Activated CD8-positive, alpha-beta memory T cell treated with anti-CD3 and anti-CD28 coated beads, Interleukin-2, amount 50 U/mL, for 4 hours (primary cell): Measurements from ENCODE around the gene MALT1.

Experiments
- DNase-seq: peaks from one replicate; pipeline ENCODE4 v3.0.0-alpha.2; 2020

Gene MALT1

DNA sequence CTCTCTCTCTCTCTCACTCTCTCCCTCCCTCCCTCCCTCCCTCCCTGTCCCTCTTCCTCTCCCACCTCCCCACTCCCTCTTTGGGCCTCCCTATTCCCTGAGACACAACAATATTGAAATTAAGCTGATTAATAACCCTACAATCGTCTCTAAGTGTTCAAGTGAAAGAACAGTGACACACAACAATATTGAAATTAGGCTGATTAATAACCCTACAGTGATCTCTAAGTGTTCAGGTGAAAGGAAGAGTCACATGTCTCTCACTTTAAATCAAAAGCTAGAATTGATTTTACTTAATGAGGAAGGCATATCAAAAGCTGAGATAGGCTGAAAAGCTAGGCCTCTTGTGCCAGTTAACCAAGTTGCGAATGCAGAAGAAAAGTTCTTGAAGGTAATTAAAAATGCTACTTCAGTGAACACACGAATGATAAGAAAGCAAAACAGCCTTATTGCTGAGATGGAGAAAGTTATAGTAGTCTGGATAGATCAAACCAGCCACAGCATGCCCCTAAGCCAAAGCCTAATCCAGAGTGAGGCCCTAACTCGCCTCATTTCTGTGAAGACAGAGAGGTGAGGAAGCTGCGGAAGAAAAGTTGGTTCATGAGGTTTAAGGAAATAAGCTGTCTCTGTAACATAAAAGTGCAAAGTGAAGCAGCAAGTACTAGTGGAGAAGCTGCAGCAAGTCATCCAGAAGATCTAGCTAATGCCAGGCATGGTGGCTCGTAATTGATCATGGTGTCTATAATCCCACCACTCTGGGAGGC lies 21.3 kb downstream of the MALT1 start:
- DNase-seq = no peak

DNA sequence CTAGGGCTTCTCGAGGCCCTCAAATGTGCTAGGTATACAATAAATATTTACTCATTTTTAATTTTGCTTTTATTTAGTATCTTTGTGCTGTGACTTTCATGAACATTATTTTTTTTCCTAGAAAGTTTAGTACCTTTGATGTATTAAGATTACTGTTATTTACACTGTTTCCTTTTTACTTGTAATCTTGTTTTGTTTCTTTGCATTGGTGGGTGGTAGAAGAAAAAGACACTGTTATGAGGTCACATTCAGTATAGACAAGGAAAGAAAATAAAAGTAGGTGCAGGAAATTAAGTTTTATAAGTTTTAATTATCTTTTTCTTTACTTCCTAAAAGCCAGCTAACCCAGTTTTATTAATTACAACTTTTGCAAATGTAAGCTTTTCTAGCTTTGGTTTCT lies 23.0 kb downstream of the MALT1 start:
- no peak for DNase-seq

GRCh38 chr18:58694720-58695468 lies 23.6 kb downstream of the MALT1 start:
- DNase-seq = no peak

GRCh38 chr18:58695772-58696171 lies 24.5 kb downstream of the MALT1 start:
- DNase-seq = no peak

DNA sequence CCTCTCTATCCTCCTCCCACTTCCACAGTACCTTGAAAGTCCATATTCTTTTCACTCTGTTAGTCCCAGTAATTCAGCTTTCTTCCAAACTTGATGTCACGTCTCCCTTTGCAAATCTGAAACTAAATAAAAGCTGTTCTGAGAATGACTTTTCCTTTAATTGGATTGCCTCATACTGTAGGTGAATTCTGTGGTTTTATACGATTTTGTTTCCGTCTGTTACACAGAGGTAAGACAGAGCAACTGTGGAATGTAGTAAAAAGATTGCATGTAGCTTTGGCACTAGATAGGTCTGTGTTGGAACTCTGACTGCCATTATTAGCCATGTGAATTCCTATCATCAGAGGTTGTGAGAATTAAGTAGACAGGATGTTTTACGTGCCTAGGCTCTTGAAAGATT lies 25.9 kb downstream of the MALT1 start:
- DNase-seq = no peak

- DNase-seq = no peak
Measured at GRCh38 chr18:58698701-58699193, 27.5 kb downstream of the MALT1 start.

- no peak for DNase-seq
Measured at GRCh38 chr18:58699551-58699950, 28.3 kb downstream of the MALT1 start.

DNA sequence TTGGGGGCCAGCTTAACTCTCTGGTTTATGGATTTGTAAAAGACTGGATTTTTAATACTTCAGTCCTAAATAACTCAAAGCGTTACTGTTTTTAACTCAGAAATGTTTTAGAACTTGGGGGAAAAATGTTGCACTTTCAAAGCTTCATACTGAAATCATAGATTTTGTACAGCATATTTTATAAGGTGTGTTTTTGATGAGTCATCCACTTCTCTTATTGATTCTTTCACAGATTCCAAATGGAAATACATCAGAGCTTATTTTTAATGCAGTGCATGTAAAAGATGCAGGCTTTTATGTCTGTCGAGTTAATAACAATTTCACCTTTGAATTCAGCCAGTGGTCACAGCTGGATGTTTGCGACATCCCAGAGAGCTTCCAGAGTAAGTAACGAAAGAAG lies 28.9 kb downstream of the MALT1 start:
- DNase-seq = no peak

DNA sequence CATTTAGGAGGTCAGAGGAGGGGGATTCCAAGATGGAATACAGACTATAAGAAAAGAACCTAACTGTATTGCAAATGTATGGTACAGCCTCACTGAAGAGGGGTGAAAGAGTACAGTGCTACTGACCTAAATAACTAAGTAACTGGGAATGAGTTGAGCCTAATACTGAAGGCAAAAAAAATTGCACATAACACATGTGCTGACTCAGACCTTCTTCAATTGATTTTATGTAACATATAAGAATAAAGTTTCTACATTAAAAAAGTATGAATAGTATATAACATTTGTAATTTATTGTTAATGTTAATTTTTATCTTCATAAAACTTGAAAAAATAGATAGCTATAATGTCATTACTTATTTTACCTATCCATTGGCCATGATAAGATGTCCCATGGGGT lies 41.7 kb downstream of the MALT1 start:
- no peak for DNase-seq

DNA sequence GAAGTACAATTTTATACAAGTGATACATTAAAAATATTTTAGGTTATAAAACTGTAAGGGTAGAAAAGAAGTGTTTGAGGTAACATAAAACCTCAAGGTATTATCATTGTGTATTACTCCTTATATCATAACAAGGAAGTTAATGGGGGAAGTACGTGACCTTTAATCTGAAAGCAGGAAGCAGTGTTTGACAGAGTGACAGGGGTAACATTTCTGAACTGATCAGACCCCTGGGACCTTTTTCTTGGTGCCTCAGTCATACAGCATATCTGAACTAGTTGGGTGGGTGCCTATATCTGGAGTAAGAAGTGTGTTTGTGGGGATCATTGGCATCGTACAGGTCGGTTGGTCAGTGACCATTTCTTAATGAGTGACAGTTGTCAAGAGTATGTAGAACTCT lies 43.0 kb downstream of the MALT1 start:
- no peak for DNase-seq

DNA sequence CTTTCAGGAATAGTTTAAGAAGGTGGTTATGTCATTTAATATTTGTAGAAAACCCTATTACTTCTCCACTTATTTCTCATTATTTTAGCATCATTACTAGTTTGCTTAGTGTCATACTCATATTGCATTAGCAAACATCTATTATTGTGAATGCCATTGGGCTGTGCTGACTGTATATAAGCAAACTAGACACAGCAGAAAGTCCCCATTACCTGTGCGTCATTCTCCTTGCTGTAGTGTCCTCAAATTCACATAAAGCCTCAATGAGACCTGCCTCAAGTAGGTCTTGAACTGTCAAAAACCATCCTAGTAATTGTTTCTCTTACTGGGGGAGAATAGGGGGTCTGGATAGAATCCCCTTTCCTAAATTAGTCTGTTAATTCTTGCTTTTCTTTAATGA lies 43.6 kb downstream of the MALT1 start:
- DNase-seq = no peak

DNA sequence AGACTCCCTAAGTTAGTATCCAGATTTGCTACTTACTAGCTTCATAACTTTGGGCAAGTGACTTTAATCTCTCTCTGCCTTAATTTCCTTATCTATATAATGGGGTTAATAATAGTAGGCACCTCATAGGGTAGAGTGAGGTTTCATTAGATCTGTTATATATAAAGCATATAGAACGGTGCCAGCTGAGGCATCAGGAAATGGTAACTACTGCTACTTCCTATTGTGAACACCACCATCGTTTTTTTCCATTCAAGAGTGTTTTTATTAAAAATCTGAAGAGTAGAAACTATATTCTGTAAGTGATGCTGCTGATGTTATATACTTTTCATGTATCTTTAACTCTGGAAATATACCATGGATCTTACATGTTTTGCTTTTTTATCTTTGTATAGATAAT lies 44.3 kb downstream of the MALT1 start:
- DNase-seq = no peak

- DNase-seq = no peak
Measured at GRCh38 chr18:58716060-58716756, 44.9 kb downstream of the MALT1 start.

DNA sequence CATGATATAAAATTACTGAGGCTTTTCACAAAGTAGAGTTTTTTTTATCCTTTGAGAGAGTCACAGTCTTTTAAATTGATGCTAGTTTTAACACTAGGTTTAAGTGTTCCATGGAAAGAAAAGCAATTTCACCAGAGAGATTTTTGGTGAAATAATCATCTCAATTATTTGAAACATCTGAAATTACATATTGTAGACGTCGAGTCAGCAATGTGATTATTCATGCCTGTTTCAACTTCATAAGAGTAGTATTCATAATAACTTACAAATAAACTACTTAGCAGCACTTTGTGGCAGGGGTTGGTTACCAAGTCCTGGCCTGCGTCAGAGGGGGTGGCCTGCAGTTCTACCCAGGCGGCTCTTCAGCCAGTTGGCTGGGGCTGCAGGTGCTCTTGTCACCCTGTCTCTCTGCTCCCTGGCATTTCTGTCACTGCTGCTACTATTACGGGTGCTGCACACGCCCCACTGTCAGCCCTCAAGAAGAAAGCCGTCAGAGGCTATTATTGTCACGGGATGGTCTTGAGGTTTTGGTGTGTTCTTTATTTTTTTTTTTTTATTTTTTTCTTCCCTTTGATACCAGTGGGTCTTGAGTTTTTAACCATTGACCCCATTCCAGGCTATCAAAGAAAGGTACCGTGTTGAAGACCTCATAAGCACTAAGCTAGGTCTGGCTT lies 50.4 kb downstream of the MALT1 start:
- DNase-seq = peak; percentile 21

DNA sequence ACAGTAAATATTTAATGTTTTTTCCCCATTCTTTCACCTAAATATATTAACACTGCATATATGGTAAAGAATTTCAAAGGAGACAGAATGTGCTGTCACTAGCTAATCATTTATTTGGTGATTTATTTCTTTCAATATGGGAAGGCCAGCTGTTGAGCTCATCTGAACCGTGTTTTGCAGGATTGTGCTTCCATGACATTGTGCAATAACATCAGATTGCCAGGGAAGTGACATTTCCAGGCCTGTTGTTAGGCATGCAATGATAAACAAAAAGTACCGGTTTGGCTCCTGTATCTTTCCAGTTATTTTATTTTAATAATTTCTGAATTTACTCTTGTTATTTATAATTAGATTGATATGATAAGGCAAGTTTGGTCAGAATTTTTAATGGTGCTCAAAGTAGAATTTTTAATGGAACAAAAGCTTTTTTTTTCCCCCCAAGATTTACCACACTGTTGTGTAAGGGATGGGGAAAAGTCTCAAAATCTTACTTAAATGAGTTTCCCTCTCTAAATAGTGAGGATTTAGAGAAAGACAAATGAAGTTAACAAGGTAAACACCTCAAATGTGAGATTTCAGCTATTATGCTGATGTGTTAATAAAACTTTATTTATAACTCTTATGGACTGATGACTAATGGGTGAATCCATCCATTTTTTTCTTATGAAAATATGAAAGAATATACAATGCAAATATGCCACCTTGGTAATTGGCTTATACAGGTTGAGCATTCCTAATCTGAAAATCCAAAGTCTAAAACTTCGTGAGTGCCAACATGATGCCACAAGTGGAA lies 52.7 kb downstream of the MALT1 start:
- no peak for DNase-seq

DNA sequence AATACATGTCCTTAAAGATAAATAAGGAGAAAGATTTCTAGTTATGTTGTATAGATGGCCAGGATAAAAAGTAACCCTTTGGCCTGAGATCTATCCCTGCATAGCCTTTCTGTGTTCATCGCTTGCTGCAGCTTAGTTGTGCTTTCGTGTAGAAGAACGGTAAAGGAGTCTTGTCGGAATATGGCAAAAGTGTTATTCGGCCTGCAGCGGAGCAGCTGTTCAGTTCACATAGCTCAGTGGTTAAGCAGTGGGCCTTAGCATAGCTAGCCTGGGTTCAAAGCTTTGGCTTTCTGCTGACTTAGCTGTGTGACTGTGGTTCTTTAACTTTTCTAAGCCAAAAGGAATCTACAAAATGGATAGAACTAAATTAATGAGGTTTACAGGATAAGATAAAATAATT lies 55.4 kb downstream of the MALT1 start:
- DNase-seq = no peak

GRCh38 chr18:58727776-58728500 lies 56.7 kb downstream of the MALT1 start:
- DNase-seq = no peak

- DNase-seq = no peak
Measured at GRCh38 chr18:58728719-58729118, 57.5 kb downstream of the MALT1 start.

GRCh38 chr18:58730618-58731017 lies 59.4 kb downstream of the MALT1 start:
- DNase-seq = no peak

DNA sequence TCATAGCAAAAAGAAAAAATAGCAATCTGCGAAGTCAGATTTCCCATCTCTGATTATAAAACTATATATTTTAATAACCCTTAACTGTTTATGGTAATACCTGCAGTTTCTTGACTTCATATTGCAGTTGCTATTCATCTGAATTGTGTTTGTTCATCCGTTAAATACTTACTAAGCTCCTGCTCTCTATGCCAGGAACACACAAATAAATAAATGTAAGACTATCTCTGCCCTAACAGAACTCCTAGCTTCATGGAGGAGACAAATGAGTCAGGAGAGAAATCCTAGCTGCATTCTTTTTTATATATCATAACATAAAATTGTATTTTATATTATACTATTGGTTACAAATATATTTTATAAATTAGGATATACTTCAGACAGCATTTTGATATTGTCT lies 61.2 kb downstream of the MALT1 start:
- DNase-seq = no peak

DNA sequence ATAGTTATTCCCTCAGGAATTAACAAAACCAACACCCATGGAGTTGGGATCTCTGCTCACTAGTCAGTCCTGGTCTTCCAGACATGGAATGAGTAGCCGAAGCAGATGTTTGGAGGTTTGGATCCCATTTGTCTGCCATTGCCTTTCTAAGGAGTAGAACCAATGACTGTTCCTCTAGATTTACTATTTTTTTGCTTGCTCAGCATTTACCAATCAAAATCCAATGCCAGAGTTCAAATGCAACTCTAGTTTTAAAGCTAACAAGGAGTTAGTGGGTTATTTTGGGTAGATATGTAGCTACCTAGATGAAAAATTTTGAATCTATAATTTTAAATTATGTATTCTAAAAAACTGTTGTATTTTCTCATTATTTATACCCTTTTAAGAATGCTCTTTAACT lies 62.6 kb downstream of the MALT1 start:
- no peak for DNase-seq

GRCh38 chr18:58738322-58738721 lies 67.1 kb downstream of the MALT1 start:
- no peak for DNase-seq
